Fibroblast of lung (primary cell): ENCODE measurements around the gene CD244.

Source experiments
- EZH2 ChIP-seq: IDR thresholded peaks from 2 replicates; pipeline ENCODE4 v1.5.1; 2012; ENCODE audit warnings: low read length, control low read depth, mild to moderate bottlenecking; ENCODE audit errors: missing control alignments
- TF ChIP-seq, protein P1 (sequence below), 2 donors: IDR thresholded peaks in 1 of 2; conservative IDR thresholded peaks in 1 of 2; 1 replicate in 1 of 2; 2 replicates in 1 of 2; pipeline ENCODE4 v1.5.1; 2011 to 2012; ENCODE audit warnings: low read length in 2 of 2, control low read depth in 1 of 2, inconsistent platforms in 1 of 2, low read depth in 1 of 2, mild to moderate bottlenecking in 1 of 2

DNA sequence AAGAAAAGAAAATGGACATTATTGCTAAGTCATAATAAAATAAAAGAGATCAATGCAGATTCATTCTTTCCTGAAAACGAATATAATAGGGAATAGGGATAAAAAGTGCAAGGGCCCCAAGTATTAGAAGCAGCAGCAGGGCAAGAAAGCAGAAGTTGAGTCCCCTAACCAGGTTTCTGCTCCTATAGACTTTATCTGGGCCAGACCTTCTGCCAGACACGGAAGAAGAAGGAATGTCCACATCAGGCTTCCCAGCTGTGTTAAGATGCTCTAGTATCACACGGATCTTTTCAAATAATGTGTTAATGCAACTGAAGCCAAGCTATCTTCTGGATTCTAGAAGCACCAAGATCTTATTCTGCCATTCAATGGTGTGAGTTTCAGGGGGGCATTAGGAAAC lies 26.9 kb downstream of the CD244 start:
- TF ChIP-seq, protein P1, sequence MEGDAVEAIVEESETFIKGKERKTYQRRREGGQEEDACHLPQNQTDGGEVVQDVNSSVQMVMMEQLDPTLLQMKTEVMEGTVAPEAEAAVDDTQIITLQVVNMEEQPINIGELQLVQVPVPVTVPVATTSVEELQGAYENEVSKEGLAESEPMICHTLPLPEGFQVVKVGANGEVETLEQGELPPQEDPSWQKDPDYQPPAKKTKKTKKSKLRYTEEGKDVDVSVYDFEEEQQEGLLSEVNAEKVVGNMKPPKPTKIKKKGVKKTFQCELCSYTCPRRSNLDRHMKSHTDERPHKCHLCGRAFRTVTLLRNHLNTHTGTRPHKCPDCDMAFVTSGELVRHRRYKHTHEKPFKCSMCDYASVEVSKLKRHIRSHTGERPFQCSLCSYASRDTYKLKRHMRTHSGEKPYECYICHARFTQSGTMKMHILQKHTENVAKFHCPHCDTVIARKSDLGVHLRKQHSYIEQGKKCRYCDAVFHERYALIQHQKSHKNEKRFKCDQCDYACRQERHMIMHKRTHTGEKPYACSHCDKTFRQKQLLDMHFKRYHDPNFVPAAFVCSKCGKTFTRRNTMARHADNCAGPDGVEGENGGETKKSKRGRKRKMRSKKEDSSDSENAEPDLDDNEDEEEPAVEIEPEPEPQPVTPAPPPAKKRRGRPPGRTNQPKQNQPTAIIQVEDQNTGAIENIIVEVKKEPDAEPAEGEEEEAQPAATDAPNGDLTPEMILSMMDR (conservative IDR thresholded peaks at IDR 0.05 in 1 of 2, IDR thresholded peaks at IDR 0.05 in 1 of 2; ENCODE audit: low read depth in 1 of 2, low read length in 2 of 2): no peak
- no peak for TF ChIP-seq EZH2
